ENCODE results near the gene CABP7. TPM values are rescaled to one million over a fixed set of nuclear protein-coding genes. Genes with fewer than 3 reads are reported as not detected.

CABP7 gene
- total RNA-seq, 2 experiments from 2014 or later, result 0.33 to 0.45 TPM

GRCh38 chr22:29690476-29690875 is 29.3 kb upstream of the CABP7 start:
- no peaks in the 10 kb centered on the region for H3K9me3 ChIP-seq (ENCODE audit: control insufficient read depth in 1 of 2, insufficient read depth in 1 of 2, low read length in 2 of 2)
- no peaks in the 10 kb centered on the region for H3K9me3 Mint-ChIP-seq
- DNase-seq (no peak), ATAC-seq (ENCODE audit: poor library complexity) (no peak)
- intact Hi-C loops (cut with DNase I, micrococcal nuclease), result loop anchor here in 1 of 2 experiments (5.0 kb wide), 1 partner anchor 317 kb away; no protein-coding TSS in a partner anchor
- TF ChIP-seq, protein P1, sequence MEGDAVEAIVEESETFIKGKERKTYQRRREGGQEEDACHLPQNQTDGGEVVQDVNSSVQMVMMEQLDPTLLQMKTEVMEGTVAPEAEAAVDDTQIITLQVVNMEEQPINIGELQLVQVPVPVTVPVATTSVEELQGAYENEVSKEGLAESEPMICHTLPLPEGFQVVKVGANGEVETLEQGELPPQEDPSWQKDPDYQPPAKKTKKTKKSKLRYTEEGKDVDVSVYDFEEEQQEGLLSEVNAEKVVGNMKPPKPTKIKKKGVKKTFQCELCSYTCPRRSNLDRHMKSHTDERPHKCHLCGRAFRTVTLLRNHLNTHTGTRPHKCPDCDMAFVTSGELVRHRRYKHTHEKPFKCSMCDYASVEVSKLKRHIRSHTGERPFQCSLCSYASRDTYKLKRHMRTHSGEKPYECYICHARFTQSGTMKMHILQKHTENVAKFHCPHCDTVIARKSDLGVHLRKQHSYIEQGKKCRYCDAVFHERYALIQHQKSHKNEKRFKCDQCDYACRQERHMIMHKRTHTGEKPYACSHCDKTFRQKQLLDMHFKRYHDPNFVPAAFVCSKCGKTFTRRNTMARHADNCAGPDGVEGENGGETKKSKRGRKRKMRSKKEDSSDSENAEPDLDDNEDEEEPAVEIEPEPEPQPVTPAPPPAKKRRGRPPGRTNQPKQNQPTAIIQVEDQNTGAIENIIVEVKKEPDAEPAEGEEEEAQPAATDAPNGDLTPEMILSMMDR (IDR thresholded peaks at IDR 0.05), result no peak
- no peaks in the 10 kb centered on the region for H3K4me1 ChIP-seq (ENCODE audit: insufficient read depth, low read length)
- no peak overlapping the region for H3K4me3 Mint-ChIP-seq
- peaks cover 55% of the 10 kb centered on the region for H3K36me3 Mint-ChIP-seq (ENCODE audit: low read depth)
- H3K4me3 ChIP-seq (ENCODE audit: low read length), result no peak overlapping the region
- no peak overlapping the region for H3K27ac ChIP-seq (ENCODE audit: low read depth in 1 of 2, low read length in 2 of 2)
- peaks cover 54% of the 10 kb centered on the region for H3K36me3 ChIP-seq (ENCODE audit: insufficient read depth, low read length)
- no peaks in the 10 kb centered on the region for H3K4me1 Mint-ChIP-seq (ENCODE audit: low read depth)
- H3K27me3 ChIP-seq (ENCODE audit: control insufficient read depth in 1 of 2, insufficient read depth in 2 of 2, low read length in 2 of 2), result no peaks in the 10 kb centered on the region
- CTCF ChIA-PET, result interaction anchor here (1.0 to 1.4 kb wide), 3 partner anchors 14 to 315 kb away, joined by 3 to 7 read pairs (median 3); no protein-coding TSS in a partner anchor
- no peak overlapping the region for H3K27ac Mint-ChIP-seq
- POLR2A ChIA-PET, result interaction anchor here (1.4 kb wide), 1 partner anchor 398 kb away, joined by 3 read pairs; no protein-coding TSS in a partner anchor
- H3K27me3 Mint-ChIP-seq, result no peaks in the 10 kb centered on the region

- Mint-ChIP-seq H3K27me3 (no peaks in the 10 kb centered on the region), H3K27ac (no peak overlapping the region), H3K4me1 (ENCODE audit: low read depth) (no peaks in the 10 kb centered on the region), H3K9me3 (no peaks in the 10 kb centered on the region), H3K4me3 (no peak overlapping the region), H3K36me3 (ENCODE audit: low read depth) (peaks cover 57% of the 10 kb centered on the region)
- Histone ChIP-seq H3K27ac (ENCODE audit: low read depth in 1 of 2, low read length in 2 of 2) (no peak overlapping the region), H3K9me3 (ENCODE audit: control insufficient read depth in 1 of 2, insufficient read depth in 1 of 2, low read length in 2 of 2) (no peaks in the 10 kb centered on the region), H3K36me3 (ENCODE audit: insufficient read depth, low read length) (peaks cover 47% of the 10 kb centered on the region), H3K4me1 (ENCODE audit: insufficient read depth, low read length) (no peaks in the 10 kb centered on the region), H3K27me3 (ENCODE audit: control insufficient read depth in 1 of 2, insufficient read depth in 2 of 2, low read length in 2 of 2) (no peaks in the 10 kb centered on the region), H3K4me3 (ENCODE audit: low read length) (no peak overlapping the region)
- TF ChIP-seq, protein P1 (IDR thresholded peaks at IDR 0.05), result no peak
- ATAC-seq (ENCODE audit: poor library complexity) (no peak), DNase-seq (no peak)
- CTCF ChIA-PET, result no interaction called here
- intact Hi-C loops (cut with DNase I, micrococcal nuclease), result loop anchor here in 1 of 2 experiments (5.0 kb wide), 1 partner anchor 316 kb away; no protein-coding TSS in a partner anchor
- POLR2A ChIA-PET, result no interaction called here
Measured at GRCh38 chr22:29691636-29692326, 28.0 kb upstream of the CABP7 start.

DNA sequence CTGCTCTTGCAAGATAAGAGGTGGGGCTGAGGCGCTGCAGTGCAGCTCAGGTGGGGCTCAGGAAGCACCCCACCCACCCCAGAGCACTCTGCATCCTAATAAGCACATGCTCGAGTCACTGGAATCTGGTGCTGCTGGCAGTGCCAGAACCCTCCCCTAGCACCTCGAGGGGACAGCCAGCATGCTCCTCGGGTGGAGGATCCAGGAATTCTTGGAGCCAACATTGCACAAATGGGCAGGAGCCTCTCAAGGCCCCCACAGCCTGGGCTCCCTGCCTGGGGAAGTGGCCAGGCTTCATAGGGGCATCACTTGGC is 27.5 kb upstream of the CABP7 start:
- Mint-ChIP-seq H3K27me3 (no peaks in the 10 kb centered on the region), H3K27ac (no peak overlapping the region), H3K9me3 (no peaks in the 10 kb centered on the region), H3K4me1 (ENCODE audit: low read depth) (no peaks in the 10 kb centered on the region), H3K4me3 (no peak overlapping the region), H3K36me3 (ENCODE audit: low read depth) (peaks cover 57% of the 10 kb centered on the region)
- Histone ChIP-seq H3K9me3 (ENCODE audit: control insufficient read depth in 1 of 2, insufficient read depth in 1 of 2, low read length in 2 of 2) (no peaks in the 10 kb centered on the region), H3K4me1 (ENCODE audit: insufficient read depth, low read length) (no peaks in the 10 kb centered on the region), H3K36me3 (ENCODE audit: insufficient read depth, low read length) (peaks cover 42% of the 10 kb centered on the region), H3K27ac (ENCODE audit: low read depth in 1 of 2, low read length in 2 of 2) (no peak overlapping the region), H3K4me3 (ENCODE audit: low read length) (no peak overlapping the region), H3K27me3 (ENCODE audit: control insufficient read depth in 1 of 2, insufficient read depth in 2 of 2, low read length in 2 of 2) (no peaks in the 10 kb centered on the region)
- DNase-seq (no peak), ATAC-seq (ENCODE audit: poor library complexity) (no peak)
- POLR2A ChIA-PET, result no interaction called here
- intact Hi-C loops (cut with DNase I, micrococcal nuclease), result loop anchor here in 1 of 2 experiments (5.0 kb wide), 1 partner anchor 315 kb away; no protein-coding TSS in a partner anchor
- TF ChIP-seq, protein P1 (IDR thresholded peaks at IDR 0.05), result no peak
- CTCF ChIA-PET, result no interaction called here

Data from CD4-positive, alpha-beta T cell (primary cell).